Erythroblast (primary cell): ENCODE data around the gene EME2.
A peak's percentile ranks its signal among the peaks of the same experiment; 100 is the strongest.

Experiments
- DNase-seq, 2 experiments: peaks; one replicate each; lab custom pipeline; 2025; lab: John Stamatoyannopoulos, UW
- GATA1 ChIP-seq: IDR thresholded peaks from 2 replicates; pipeline ENCODE4 v1.6.1; 2011; ENCODE audit warnings: low read depth, mild to moderate bottlenecking, control low read depth, low read length, moderate library complexity
- POLR2A ChIP-seq: IDR thresholded peaks from 2 replicates; pipeline ENCODE4 v1.6.1; 2011; ENCODE audit warnings: mild to moderate bottlenecking, low read length

The EME2 gene

GRCh38 chr16:1823821-1824220, 51.2 kb downstream of the EME2 start:
- DNase-seq: peak; percentile 70 to 77
- TF ChIP-seq GATA1 (no peak), POLR2A (no peak)

GRCh38 chr16:1825381-1825863, 52.8 kb downstream of the EME2 start:
- TF ChIP-seq GATA1: no peak
- no peak for TF ChIP-seq POLR2A
- no peak for DNase-seq
